NCI-H2196 (cell line): ENCODE results near the gene LRRC8D.

Experiments used
- DNase-seq: peaks from one replicate; lab custom pipeline; 2025; ENCODE audit not compliant: unreplicated experiment; lab: John Stamatoyannopoulos, UW

LRRC8D gene

DNA sequence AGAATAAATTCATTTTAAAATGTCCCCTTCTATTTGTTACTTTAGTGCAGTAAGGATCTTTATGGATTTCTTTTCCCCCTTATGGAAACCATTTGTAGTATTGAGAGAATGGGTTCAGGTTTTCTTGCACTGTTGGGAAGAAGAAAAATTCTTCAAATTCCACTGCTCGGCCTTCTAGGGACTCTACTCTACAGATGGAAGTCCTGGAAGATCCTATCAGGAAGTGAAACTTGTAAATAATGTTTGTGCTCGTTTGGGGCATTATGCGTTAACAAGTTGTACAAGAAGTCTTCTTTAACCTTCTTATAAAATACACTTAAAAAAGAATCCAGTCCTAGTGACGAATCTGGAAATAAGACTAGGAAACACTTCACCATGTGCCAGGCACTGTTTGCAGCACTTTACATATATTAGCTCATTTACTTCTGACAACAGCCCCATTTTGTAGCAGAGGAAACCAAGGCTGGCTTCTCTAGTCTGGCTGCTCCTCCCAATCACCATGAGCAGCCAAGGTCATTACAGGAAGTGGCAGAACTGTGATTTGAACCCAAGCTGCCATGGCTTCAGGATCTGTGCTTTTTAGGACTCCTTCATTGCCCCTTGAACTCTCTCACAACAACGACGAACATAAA, 11.8 kb downstream of the LRRC8D start:
- no peak for DNase-seq

DNA sequence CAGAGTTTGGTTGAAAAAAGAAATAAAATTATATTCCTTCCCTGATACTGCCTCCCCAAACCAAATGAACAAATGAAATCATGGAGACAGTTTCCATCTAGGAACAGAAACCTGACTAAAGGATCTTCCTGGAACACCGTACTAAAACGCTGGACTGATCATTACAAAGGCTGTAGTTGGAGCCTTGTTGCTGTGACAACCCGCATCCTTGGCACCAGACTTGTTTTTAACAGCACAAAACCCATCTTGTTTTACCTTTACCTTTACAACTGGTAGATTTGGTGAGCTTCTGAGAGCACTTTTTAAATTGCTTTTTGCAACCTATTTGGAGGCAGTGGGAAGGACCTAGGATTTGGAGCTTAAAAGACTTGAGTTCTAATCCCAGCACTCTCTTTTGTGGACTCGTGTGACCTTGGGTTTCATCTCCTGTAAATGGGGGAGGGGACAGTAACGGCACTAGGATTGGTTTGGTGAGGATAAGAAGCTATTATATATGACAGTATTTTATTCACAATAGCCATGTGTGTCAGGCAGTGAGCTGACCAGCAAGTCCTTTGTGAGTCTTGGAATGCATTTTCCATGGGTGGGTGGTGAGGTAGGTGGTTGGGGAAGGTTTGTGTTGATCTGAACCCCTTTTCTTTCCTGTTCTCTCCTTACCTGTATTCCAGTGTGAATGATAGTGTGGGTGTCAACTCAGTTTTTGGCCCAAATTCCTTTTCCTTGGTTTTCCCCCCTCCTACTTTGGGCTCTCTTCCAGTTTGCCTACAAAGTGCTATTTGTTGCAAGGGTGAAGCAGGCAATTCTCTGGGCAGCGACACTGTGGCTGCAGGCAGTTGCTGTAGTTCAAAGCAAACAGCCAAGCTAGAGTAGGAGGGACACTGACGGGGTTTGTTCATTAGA, 12.6 kb downstream of the LRRC8D start:
- peak; percentile 10 for DNase-seq

DNA sequence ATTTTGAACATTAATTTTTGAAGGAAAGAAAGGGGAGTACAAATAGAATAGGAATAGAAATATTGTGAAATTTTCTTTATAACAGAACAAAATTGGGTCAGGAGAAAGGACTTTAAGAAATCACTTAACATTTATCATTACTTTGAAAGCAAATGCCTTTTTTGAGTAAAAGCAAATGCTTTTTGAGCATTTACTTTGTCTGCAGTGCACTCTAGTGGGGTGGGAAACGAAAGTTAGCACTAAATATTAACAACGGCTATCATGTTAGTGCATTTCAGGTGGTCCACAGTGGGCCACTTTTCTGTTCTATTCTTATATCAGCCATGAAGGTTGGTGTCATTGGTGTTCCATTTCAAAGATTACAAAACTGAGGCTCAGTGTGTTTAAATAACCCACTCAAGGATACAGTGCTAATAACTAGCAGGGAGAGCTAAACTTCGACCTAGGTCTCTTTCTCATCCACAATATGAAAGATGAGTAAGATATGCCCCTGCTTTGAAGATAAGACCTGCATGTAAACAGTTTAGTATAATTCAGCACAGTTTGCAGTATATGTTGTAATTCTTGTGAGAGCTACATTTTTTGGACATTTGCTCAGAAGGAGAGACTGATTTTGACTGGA, 13.4 kb downstream of the LRRC8D start:
- no peak for DNase-seq

DNA sequence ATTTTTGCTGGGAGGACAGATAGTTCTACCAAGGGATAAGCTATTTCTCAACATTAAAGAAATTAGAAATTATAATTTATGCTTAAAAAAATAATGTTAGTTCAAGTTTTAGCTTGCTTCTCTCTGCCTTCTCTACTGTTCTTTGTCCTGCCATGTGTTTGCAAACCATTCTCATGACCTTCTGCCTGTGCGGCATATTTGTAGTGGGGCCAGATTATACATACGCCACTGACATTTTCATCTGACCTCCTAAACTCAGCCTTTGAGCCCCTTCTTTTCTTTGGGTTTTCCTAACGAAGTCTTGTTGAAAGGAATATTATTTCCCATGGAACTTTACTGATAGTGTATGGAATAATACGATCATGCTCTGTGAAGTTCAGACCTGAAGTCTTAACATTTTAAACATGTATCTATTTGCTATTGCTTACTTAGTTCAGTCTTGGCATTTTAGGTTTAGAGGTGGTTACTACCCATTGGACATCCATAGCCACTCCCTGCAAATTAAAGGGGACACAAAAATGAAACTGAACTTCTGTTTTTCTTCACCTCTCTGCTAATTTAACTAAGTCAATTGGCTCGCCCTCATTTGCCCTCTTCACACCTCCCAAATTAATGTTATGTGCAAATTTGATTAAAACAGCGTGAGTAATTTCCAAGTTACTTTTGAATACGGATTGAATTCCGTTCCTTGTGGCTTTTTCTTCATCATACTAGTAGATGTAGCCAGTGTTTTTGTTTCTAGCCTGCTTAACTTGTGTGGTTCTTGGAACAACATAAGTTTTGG, 15.6 kb downstream of the LRRC8D start:
- no peak for DNase-seq

DNA sequence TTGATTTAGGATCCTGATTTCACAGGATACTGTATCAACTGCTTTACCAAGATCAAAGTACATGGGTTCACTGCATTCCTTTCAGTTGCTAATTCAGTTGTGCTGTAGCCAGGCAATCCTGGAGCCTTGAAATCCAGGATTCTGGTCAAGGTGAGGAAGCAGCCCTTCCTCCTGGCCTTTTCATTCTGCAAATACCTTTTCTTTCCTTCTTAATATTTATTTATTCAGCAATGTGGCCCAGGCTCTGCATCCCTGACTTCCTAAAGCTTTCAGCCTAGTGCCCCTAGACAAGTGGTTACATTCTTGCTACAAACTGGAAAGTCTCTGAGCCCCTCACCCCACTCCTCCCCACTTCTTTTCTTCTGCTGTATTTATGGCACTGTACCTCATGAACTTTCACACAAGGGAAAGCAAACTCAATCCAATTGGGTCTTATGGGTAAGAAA, 16.2 kb downstream of the LRRC8D start:
- DNase-seq, result no peak

DNA sequence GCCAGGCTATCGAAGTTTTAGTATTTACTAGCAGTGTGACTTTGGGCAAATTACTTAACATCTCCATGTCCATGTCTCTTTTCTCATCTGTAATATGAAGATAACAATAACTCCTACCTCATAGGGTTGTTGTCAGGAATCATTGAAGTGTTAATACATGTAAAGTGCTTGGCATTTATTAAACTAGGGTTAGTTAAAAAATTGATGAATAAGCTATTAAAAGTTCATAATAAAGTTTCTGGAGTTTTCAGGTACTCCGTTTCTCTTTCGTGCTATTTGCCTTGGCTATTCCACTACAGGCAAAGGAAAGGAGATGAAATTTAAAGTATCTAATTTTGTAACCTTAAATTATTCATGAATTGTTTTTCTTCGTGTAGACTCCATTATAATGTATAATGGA, 16.7 kb downstream of the LRRC8D start:
- DNase-seq, result no peak

DNA sequence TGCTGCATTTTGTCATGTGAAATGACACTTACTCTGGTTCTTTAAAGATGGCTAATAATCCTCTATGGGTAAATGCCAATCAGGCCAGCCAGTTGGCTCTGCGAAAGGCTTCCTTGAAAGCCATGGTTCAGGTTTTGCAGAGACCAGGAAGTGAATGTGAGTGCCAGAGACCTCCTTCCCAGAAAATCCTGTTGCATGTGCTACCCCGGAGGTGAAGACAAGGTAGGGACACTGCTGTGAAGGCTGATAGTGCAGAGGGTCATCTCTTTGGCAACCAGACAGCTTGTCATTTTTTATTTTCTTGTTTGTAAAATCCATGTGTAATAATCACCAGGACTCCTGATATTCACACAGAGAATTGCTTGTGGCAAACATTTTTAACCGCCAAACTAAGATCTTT, 18.7 kb downstream of the LRRC8D start:
- DNase-seq, result no peak

DNA sequence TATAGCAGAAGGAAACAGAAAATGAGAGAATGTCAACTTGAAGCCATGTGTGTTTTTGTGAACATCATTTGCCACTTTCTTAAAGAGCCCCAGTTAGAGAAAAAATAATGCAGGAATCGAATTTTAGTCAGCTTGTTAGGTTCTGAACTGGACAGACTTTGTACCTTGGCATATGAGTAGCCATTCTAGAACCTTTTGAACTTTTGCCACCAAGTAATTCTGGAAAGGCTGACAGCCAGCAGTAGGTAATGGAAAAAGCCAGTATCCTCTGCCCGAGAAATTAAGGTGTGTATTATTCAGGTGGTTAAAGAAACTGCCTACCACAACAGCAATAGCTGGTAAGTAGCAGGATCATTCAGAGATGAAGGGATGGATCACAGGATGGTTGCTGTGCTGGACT, 20.7 kb downstream of the LRRC8D start:
- DNase-seq, result no peak

DNA sequence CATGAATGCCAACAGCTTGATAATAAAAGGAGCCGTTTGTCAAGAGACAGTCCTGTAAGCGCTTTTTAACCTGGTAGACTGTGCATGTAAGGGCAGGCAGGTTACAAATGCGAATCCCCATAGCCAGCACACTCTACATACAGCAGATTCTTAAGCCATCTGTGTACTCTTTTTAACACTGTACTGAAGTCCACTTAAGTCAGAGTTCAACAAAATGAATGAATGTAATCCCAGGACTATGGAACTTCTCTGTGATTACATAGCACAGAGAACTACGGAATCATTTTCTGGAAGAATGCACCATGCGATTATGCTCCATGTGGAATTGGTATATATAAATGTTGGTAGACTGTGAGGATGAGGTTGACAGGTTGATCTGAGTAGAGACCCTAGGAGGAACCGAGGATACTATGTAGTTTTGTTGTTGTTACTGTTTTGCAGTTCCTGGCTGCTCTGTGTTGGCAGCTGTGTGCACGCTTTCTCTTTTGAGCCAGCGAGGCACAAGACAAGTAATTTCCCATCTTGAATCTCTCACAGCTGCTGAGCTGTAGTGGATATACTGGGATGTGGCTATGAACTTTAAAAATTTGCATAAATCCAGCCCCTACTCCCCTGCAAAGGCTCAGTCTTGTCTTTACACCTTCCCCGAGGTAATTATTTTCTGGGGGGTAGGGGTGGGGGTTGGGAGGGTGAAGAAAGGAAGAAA, 21.9 kb downstream of the LRRC8D start:
- no peak for DNase-seq

DNA sequence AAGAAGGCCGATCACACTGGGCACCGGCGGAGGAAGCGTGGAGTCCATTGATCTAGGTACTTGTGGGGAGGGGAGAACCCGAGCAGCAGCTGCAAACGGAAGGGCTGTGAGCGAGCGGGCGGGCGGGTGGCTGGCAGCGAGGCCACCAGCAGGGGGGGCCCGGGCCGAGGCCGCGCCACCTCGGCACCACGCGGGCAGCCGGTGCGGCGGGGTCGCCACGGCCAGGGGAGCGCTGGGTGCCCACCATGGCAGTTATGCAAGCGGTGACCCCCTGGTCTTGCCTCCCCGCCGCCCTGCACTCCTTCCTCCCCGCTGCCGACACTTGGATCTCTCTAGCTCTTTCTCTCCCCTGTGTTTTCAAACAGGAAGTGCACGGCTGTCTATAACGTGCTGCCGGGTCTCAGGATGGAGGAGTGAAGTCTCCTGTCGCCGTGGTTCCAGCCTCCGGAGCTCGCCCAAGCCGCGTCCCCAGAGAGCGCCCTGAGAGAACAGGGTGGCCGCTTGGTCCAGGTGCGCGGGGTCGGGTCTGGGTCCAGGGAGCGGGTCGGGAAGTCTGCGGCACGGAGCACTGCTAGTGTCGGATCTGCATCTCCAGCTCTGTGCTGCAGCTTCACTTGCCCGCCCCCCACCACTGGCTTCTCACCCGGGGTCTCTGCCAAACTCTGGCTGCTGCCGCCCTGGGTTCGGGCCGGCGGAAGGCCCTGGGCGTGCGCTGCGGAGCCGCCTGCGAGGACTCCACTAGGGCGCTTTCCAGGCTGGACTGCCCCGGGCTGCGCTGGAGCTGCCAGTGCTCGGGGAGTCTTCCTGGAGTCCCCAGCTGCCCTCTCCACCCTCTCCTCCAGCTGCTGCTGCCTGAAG, 22.7 kb downstream of the LRRC8D start:
- DNase-seq, result peak; percentile 63

DNA sequence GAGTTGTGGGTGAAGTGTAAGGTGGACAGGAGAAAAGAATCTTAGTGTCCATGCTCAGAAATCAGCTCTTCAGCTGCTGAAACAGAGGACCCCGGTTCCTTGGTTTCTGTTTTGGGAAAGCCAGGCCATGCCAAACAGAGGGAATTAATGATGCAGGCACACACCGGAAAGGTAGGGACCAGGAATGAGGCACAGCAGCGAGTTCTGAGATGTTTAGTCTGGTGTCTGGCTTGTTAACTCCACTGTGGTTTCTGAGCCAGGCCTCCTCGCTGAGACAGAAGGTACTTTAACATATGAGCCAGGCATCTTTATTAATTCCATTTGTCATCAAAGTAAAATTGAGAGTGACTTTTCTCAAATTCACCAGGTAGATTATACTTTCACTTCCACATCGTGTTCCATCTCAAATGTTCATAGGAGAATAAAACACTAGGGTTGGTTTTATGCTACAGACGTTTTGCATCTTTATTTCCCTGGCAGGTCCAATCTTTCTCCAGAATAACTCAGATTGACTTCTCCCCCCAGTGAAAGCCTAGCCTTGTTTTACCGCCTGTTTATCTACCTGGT, 23.5 kb downstream of the LRRC8D start:
- no peak for DNase-seq

DNA sequence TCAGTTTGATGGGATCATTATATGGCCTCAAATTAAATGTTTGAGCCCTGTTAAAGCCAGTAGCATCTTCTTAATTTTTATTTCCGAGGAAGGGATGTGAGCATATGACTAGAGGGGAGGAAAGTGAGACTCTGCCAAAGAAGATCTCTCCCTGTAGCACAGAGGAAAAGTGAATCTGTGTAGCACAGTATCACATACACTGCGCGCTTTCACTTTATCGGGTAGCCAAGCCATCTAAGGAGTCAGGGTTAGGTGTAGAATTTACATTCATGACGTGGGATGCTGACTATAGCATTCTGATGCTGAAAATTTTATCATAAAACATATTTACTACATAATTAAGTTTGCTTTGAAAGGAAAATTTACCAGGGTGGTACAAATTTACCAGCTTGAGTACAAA, 24.0 kb downstream of the LRRC8D start:
- DNase-seq, result no peak

DNA sequence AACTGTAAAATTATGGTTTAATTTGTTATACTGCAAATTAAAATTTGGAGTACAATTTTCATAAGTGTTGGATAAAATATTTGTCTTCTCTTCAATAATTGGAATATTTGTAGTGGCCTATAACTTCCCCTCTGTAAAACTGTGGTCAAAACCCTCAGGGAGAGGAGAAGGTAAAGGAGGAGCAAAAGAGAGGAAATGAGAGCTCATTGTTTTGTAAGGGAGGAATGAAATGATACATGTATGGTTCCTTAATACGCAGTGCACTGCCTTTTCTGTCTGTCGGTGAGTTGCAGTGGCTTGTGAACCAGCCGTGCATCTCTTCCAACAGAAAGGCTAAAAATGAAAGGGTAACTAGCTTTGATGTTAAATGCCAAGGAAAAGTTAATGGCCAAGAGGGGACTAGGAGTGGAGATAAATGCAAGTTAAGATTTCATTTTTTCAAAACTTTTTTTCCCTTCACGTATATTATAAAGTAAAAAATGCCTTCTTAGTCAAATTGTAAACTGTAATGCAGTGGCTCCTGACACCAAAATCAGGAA, 26.4 kb downstream of the LRRC8D start:
- DNase-seq, result no peak

DNA sequence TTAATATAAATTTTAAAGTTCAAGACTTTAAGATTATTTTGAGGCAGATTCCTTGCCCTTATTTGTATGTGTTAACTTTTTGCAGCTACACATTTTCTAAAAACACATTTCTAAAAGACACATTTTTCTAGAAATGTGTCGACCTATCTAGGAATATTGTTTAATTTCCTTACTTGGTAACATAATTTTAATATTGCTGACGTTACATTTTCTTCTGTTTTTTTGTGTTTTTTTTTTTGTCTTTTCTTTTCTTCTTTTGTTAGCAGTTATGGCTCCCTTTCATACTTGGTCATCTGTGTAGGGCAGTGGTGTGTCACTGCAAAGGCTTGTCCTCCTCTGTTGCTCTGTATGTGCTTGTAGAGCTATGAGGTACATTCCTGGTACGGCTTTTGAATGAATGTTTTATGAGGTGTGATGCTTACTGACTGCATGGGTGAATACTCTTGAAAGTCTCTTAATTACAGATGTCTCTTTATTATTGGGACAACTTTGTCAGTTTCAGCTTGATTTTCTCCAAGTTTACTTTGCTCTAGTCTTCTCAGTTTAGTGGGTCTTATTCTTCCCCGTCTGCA, 30.1 kb downstream of the LRRC8D start:
- DNase-seq, result no peak

DNA sequence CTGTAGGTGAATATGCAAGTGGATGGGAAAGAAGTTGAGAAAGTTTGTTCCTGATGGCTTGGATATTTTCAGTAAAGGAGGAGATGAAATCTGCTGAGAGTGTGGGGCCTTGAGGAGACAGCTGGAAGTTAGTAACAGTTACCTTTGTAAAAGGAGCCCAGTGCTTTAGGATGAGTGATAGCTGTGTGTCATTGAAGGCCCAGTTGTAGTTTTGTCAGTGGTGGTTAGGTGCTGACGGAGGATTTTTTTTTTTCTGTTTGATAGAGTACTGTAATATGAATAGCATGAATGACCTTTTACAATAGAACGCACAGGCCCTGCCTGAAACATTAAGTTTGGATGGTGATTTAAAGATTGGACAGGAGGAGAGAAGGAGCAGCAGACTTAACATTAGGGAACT, 33.3 kb downstream of the LRRC8D start:
- no peak for DNase-seq

DNA sequence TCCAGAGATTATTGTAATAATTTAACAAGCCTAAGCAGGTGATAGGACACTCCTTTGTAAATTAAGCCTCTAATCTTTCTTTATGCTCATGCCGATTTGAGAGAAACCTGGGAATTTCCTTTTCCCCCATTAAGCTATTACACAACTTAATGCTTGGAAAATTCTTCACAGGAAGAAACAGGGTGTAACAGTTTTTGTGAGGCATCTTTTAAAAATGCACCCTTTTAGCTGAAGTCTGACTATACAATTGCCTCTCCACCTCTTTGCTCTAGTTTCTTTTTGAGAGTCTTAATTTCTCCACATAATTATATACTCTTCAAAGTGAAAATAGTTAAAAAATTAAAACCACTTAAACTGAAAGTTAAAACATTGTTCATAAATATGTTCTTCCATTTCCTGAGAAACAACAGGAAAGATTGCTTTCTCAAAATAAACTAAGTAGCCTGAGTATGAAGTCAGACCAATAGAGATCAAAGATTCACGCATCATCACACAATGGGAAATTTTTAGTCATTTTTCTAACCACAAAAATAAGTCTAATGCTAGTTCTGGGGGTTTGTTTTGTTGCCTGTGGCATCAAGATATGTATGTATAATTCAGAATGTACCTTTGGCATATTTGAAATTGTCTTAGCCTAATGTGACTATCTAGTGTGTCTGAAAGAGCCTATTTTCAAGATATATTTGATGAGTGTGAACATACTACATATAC, 34.7 kb downstream of the LRRC8D start:
- DNase-seq, result no peak

DNA sequence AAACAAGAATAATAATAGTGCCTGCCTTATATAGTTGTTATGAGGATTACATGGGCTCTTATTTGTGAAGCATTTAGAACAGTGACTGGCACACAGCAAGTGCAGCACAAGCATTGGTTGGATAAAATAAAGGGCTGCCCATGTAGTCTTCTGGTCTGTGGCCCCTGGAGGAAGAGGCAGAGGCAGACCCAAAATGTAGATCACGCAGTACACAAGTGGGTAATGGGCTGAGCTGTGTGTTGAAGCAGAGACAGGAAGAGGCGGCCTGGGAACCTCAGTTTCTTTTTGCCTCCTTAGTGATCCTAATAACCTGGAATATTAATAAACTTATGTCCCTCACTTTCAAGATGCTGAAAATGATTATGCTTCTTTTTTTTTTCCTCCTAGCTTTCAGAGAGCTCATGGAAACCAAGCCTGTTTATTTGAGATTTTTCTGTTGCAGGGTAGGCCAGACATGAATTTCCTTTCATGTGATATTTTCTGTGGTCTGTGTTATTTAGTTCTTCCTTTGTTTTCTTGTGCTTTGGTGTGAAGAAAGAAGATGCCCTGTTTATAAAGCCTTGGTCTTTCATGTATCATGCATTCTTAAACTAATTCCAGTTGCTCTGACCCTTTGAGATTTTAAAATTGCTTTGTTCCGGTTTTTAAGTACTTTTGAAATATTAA, 42.5 kb downstream of the LRRC8D start:
- no peak for DNase-seq
